Loucy (cell line): Measurements from ENCODE around the gene SLC7A11.

Source experiments
- CTCF ChIP-seq: fragments of 200-600 bp; sonication (generic); conservative IDR thresholded peaks from 2 replicates; pipeline ENCODE4 v1.5.1; 2014; ENCODE audit warnings: mild to moderate bottlenecking, antibody characterized with exemption, low read length
- EZH2phosphoT487 ChIP-seq: fragments of 200-600 bp; IDR thresholded peaks from 2 replicates; pipeline ENCODE4 v1.6.1; 2018; ENCODE audit warnings: antibody characterized with exemption, mild to moderate bottlenecking, moderate library complexity, borderline replicate concordance

- TF ChIP-seq CTCF (no peak), EZH2phosphoT487 (no peak)
These were observed 103.4 kb downstream of the SLC7A11 start for GRCh38 chr4:138138774-138139173.
